Measurements from ENCODE around the gene SYCE3. TPM values are rescaled to one million over a fixed set of nuclear protein-coding genes. Genes with fewer than 3 reads are reported as not detected.
A peak's percentile ranks its signal among the peaks of the same experiment; 100 is the strongest.

SYCE3 gene
- total RNA-seq, 1 donor from 2014 or later, result not detected

DNA sequence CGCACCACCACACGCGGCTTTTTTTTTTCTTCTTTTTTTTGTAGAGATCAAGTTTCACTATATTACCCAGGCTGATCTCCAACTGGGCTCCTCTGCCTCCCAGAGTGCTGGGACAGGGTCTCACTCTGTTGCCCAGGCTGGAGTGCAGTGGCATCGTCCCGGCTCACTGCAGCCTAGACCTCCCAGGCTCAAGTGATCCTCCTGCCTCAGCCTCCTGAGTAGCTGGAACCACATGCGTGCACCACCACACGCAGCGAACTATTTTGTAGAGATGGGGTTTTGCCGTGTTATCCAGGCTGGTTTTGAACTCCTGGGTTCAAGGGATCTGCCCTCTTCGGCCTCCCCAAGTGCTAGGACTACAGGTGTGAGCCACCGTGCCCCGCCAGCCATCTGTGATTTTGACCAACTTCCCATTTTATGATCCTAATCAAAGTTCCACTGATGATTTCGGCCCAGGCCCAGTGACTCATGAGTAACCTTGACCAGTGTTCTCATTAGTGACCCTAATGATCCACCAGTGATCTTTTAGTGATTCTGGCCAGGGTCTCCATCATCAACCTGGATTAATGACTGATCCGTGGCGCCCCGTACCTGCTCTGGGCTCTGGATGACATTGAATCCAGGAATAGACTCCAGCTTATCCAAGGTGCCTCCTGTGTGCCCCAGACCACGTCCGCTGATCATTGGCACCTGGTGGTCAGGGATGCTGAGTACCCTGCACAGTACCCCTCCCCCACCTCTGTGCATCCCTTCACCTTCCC is 34.6 kb downstream of the SYCE3 start:
- H3K4me3 ChIP-seq (ENCODE audit: low read length in 3 of 3), result no peak overlapping the region
- peak overlapping the region; percentile 93 for H3K27ac ChIP-seq (ENCODE audit: low read depth, low read length)
- H3K4me1 ChIP-seq (ENCODE audit: control insufficient read depth in 3 of 3, insufficient read depth in 3 of 3, low read length in 3 of 3), result peaks cover 21 to 66% (median 48%) of the 10 kb centered on the region in 3 donors

GRCh38 chr22:50526834-50527801 is 35.6 kb downstream of the SYCE3 start:
- peak overlapping the region; percentile 79 for H3K27ac ChIP-seq (ENCODE audit: low read depth, low read length)
- H3K9me3 ChIP-seq (ENCODE audit: control insufficient read depth in 3 of 3, low read length in 3 of 3), result no peaks in the 10 kb centered on the region
- H3K4me3 ChIP-seq (ENCODE audit: low read length in 3 of 3), result peak overlapping the region; percentile 48 to 84 (median 83)
- peaks cover 18 to 21% (median 20%) of the 10 kb centered on the region in 3 donors for H3K36me3 ChIP-seq (ENCODE audit: control insufficient read depth in 3 of 3, insufficient read depth in 3 of 3, low read length in 3 of 3)
- peaks cover 21 to 63% (median 43%) of the 10 kb centered on the region in 3 donors for H3K4me1 ChIP-seq (ENCODE audit: control insufficient read depth in 3 of 3, insufficient read depth in 3 of 3, low read length in 3 of 3)
- peak overlapping the region; percentile 57 to 88 (median 65) for H3K9ac ChIP-seq (ENCODE audit: low read depth in 1 of 3, low read length in 3 of 3)
- peaks cover 23 to 47% (median 28%) of the 10 kb centered on the region in 3 donors for H3K27me3 ChIP-seq (ENCODE audit: control insufficient read depth in 3 of 3, insufficient read depth in 3 of 3, low read length in 3 of 3)

More for the DNA sequence above, 34.6 kb downstream of the SYCE3 start:
- Histone ChIP-seq H3K27me3 (ENCODE audit: control insufficient read depth in 3 of 3, insufficient read depth in 3 of 3, low read length in 3 of 3) (peaks cover 30 to 52% (median 34%) of the 10 kb centered on the region in 3 donors), H3K36me3 (ENCODE audit: control insufficient read depth in 3 of 3, insufficient read depth in 3 of 3, low read length in 3 of 3) (peaks cover 9 to 13% (median 12%) of the 10 kb centered on the region in 3 donors), H3K9me3 (ENCODE audit: control insufficient read depth in 3 of 3, low read length in 3 of 3) (no peaks in the 10 kb centered on the region), H3K9ac (ENCODE audit: low read depth in 1 of 3, low read length in 3 of 3) (no peak overlapping the region)

DNA sequence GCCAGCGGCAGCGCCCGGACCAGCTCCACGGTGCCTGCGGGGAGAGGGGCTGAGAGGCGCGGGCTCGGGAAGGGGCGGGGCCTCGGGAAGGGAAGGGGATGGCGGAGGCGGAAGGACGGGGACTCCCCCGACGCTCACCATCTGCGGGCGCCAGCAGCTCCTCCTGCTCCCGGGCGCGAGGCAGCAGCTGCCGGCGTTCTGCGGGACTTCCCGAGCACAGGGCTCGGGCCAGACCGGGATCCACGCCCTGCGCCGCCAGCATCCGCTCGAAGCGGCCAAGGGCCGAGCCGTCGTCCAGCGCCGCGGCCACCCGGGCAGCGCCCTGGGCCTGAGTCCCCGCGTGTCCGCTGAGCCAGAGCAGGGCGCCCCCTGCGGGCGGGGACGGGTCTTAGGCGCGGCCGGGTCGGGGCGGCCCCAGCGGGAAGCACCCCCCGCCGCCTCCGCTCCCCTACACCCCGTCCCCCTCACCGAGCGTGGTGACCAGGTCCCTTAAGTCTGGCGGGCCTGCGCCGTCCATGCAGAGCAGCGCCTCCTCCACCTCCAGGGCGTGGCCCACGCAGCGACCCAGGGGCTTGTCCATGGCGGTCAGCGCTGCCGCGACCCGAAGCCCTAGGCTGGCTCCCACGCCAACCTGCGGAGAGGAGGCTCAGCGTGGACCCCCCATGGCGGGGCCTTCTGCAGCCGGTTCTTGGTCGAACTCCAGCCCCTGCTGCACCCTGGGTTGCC is 36.4 kb downstream of the SYCE3 start:
- peak overlapping the region; percentile 79 for H3K27ac ChIP-seq (ENCODE audit: low read depth, low read length)
- H3K27me3 ChIP-seq (ENCODE audit: control insufficient read depth in 3 of 3, insufficient read depth in 3 of 3, low read length in 3 of 3), result peaks cover 17 to 40% (median 22%) of the 10 kb centered on the region in 3 donors
- peak overlapping the region; percentile 48 to 84 (median 83) for H3K4me3 ChIP-seq (ENCODE audit: low read length in 3 of 3)
- H3K4me1 ChIP-seq (ENCODE audit: control insufficient read depth in 3 of 3, insufficient read depth in 3 of 3, low read length in 3 of 3), result peaks cover 21 to 59% (median 41%) of the 10 kb centered on the region in 3 donors
- H3K36me3 ChIP-seq (ENCODE audit: control insufficient read depth in 3 of 3, insufficient read depth in 3 of 3, low read length in 3 of 3), result peaks cover 24 to 28% (median 26%) of the 10 kb centered on the region in 3 donors
- H3K9me3 ChIP-seq (ENCODE audit: control insufficient read depth in 3 of 3, low read length in 3 of 3), result no peaks in the 10 kb centered on the region
- H3K9ac ChIP-seq (ENCODE audit: low read depth in 1 of 3, low read length in 3 of 3), result peak overlapping the region; percentile 57 to 88 (median 65)

DNA sequence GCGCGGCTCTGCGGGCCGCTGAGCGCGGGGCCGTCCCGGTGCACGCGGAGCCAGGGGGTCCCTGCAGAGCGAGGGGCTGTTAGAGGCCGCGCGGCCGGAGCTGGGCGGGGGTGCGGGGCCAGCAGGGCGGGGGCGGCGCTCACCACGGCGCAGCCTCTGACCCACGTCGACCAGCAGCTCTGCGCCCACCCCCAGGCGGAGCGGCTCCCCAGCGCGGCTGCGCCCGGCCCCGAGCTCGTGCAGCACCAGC is 36.9 kb downstream of the SYCE3 start:
- Histone ChIP-seq H3K4me3 (ENCODE audit: low read length in 3 of 3) (peak overlapping the region; percentile 74 to 84 (median 83)), H3K9me3 (ENCODE audit: control insufficient read depth in 3 of 3, low read length in 3 of 3) (no peaks in the 10 kb centered on the region), H3K4me1 (ENCODE audit: control insufficient read depth in 3 of 3, insufficient read depth in 3 of 3, low read length in 3 of 3) (peaks cover 16 to 55% (median 38%) of the 10 kb centered on the region in 3 donors), H3K27ac (ENCODE audit: low read depth, low read length) (peak overlapping the region; percentile 79), H3K36me3 (ENCODE audit: control insufficient read depth in 3 of 3, insufficient read depth in 3 of 3, low read length in 3 of 3) (peaks cover 29 to 31% (median 30%) of the 10 kb centered on the region in 3 donors), H3K27me3 (ENCODE audit: control insufficient read depth in 3 of 3, insufficient read depth in 3 of 3, low read length in 3 of 3) (peaks cover 13 to 35% (median 17%) of the 10 kb centered on the region in 3 donors), H3K9ac (ENCODE audit: low read depth in 1 of 3, low read length in 3 of 3) (peak overlapping the region; percentile 65 to 88 (median 79))

- Histone ChIP-seq H3K9me3 (ENCODE audit: control insufficient read depth in 3 of 3, low read length in 3 of 3) (no peaks in the 10 kb centered on the region), H3K27me3 (ENCODE audit: control insufficient read depth in 3 of 3, insufficient read depth in 3 of 3, low read length in 3 of 3) (peaks cover 9 to 30% (median 13%) of the 10 kb centered on the region in 3 donors), H3K4me1 (ENCODE audit: control insufficient read depth in 3 of 3, insufficient read depth in 3 of 3, low read length in 3 of 3) (peaks cover 16 to 50% (median 36%) of the 10 kb centered on the region in 3 donors), H3K4me3 (ENCODE audit: low read length in 3 of 3) (peak within 1 kb of the TSS; percentile 74 to 84 (median 83)), H3K27ac (ENCODE audit: low read depth, low read length) (peak within 1 kb of the TSS; percentile 79), H3K36me3 (ENCODE audit: control insufficient read depth in 3 of 3, insufficient read depth in 3 of 3, low read length in 3 of 3) (peaks cover 30 to 31% (median 30%) of the 10 kb centered on the region in 3 donors), H3K9ac (ENCODE audit: low read depth in 1 of 3, low read length in 3 of 3) (peak within 1 kb of the TSS; percentile 79 to 88 (median 85))
Measured at GRCh38 chr22:50525104-50525857, 37.4 kb downstream of the SYCE3 start, which contains the start of gene SCO2. Gene SCO2 (minus strand): TSS chr22:50525598. CDS start chr22:50524411, 1,187 bp downstream.

DNA sequence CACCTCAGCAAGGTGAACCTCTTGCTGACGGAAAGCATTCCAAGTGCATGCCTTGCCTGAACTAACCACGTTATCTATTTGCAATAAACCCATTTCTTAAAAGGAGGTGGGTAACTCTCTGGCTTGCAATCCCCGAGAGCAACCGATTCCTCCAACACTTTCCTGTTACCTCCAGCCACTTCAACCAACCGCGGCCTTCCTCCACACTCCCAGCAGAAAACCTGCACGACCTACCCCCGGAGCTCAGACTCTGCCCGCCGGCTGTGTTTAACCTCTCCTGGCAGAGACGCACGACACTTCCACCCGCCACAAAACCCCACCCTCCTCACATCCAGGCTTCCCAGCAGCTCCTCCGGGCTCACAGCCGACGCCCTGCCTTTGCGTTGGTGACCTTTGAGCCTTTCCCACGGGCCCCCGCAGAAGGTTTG is 38.0 kb downstream of the SYCE3 start:
- Histone ChIP-seq H3K9me3 (ENCODE audit: control insufficient read depth in 3 of 3, low read length in 3 of 3) (no peaks in the 10 kb centered on the region), H3K9ac (ENCODE audit: low read depth in 1 of 3, low read length in 3 of 3) (peak overlapping the region; percentile 79 to 88 (median 85)), H3K27ac (ENCODE audit: low read depth, low read length) (peak overlapping the region; percentile 79), H3K4me1 (ENCODE audit: control insufficient read depth in 3 of 3, insufficient read depth in 3 of 3, low read length in 3 of 3) (peaks cover 16 to 48% (median 35%) of the 10 kb centered on the region in 3 donors), H3K27me3 (ENCODE audit: control insufficient read depth in 3 of 3, insufficient read depth in 3 of 3, low read length in 3 of 3) (peaks cover 7 to 25% (median 9%) of the 10 kb centered on the region in 3 donors), H3K36me3 (ENCODE audit: control insufficient read depth in 3 of 3, insufficient read depth in 3 of 3, low read length in 3 of 3) (peaks cover 30 to 31% (median 30%) of the 10 kb centered on the region in 3 donors), H3K4me3 (ENCODE audit: low read length in 3 of 3) (peak overlapping the region; percentile 74 to 84 (median 83))

DNA sequence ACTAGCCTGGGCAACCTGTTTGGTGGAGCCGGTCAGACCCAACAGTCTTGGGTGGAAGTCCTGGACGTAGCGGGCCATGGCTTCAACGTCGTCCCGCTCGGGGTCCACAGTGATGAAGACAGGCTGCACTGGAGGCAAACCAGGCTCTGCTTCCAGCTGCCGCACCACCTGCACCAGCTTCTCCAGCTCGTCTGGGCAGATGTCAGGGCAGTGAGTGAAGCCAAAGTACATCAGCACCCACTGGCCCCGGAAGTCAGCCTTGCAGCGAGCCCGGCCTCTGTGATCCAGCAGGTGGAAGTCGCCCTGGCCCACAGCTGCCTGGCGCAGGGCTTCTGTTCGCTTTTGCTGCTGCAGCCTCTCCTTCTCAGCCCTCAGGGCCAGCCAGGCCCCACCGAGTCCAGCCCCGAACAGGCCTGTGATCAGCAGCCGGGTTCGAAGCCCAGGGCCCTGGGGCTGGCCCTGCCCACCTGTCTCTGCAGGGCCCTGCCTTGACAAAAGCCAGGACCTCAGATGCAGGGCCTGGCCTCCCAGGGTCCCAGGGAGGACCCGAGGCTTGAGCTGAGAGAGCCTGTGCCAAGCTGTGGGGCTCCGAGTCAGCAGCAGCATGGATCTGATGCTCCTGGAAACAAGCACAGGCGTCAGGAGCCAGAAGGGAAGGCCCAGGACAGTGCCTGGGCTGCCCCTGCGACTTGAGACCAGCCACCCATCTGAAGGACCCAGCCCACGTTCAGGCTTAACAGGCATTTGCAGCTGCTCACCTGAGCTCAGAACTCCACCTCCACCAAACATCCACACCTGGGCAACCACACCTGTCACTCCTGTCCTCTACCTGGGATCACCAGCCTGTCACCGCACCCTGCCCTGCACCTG is 38.7 kb downstream of the SYCE3 start:
- peak overlapping the region; percentile 74 to 84 (median 83) for H3K4me3 ChIP-seq (ENCODE audit: low read length in 3 of 3)
- H3K36me3 ChIP-seq (ENCODE audit: control insufficient read depth in 3 of 3, insufficient read depth in 3 of 3, low read length in 3 of 3), result peaks cover 31 to 35% (median 33%) of the 10 kb centered on the region in 3 donors
- peak overlapping the region in 2 of 3 donors; percentile 79 to 88 for H3K9ac ChIP-seq (ENCODE audit: low read depth in 1 of 3, low read length in 3 of 3)
- no peak overlapping the region for H3K27ac ChIP-seq (ENCODE audit: low read depth, low read length)
- H3K27me3 ChIP-seq (ENCODE audit: control insufficient read depth in 3 of 3, insufficient read depth in 3 of 3, low read length in 3 of 3), result peaks cover under 1 to 18% (median 2%) of the 10 kb centered on the region in 3 donors
- H3K9me3 ChIP-seq (ENCODE audit: control insufficient read depth in 3 of 3, low read length in 3 of 3), result no peaks in the 10 kb centered on the region
- H3K4me1 ChIP-seq (ENCODE audit: control insufficient read depth in 3 of 3, insufficient read depth in 3 of 3, low read length in 3 of 3), result peaks cover 16 to 44% (median 30%) of the 10 kb centered on the region in 3 donors

GRCh38 chr22:50523458-50523805 is 39.3 kb downstream of the SYCE3 start:
- Histone ChIP-seq H3K4me1 (ENCODE audit: control insufficient read depth in 3 of 3, insufficient read depth in 3 of 3, low read length in 3 of 3) (peaks cover 16 to 38% (median 25%) of the 10 kb centered on the region in 3 donors), H3K27me3 (ENCODE audit: control insufficient read depth in 3 of 3, insufficient read depth in 3 of 3, low read length in 3 of 3) (peaks cover 0 to 12% (median 0%) of the 10 kb centered on the region in 3 donors), H3K4me3 (ENCODE audit: low read length in 3 of 3) (no peak overlapping the region), H3K9ac (ENCODE audit: low read depth in 1 of 3, low read length in 3 of 3) (no peak overlapping the region), H3K27ac (ENCODE audit: low read depth, low read length) (no peak overlapping the region), H3K9me3 (ENCODE audit: control insufficient read depth in 3 of 3, low read length in 3 of 3) (no peaks in the 10 kb centered on the region), H3K36me3 (ENCODE audit: control insufficient read depth in 3 of 3, insufficient read depth in 3 of 3, low read length in 3 of 3) (peaks cover 37 to 41% (median 38%) of the 10 kb centered on the region in 3 donors)
